ENCODE results near the gene PROSER2.

The PROSER2 gene

DNA sequence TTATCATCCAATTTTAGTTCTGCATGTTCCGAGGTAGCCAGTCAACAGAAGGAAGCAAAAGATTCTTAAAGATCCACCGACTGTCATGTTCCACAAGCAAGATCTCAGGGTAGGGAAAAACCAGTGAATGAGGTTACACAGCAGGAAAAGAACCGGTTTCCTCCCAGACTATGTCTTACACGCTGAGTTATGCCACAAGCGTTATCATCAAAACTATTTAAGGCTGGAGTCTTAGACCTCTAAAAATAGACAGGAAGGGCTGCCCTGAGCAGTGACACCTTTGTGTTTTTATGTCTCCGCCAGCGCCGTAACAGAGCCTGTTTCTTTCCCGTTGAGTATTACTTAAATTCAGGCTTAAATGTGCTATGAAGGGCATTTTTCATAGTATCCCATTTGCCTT, 48.3 kb downstream of the PROSER2 start:
- TF ChIP-seq POLR2A (IDR thresholded peaks at IDR 0.05; ENCODE audit: low read depth, low read length) (no peak), TAF1 (IDR thresholded peaks at IDR 0.05; ENCODE audit: borderline replicate concordance, low read depth, low read length) (no peak), POLR2AphosphoS5 (IDR thresholded peaks at IDR 0.05; ENCODE audit: low read depth, low read length) (no peak)
- FAIRE-seq, result no peak

DNA sequence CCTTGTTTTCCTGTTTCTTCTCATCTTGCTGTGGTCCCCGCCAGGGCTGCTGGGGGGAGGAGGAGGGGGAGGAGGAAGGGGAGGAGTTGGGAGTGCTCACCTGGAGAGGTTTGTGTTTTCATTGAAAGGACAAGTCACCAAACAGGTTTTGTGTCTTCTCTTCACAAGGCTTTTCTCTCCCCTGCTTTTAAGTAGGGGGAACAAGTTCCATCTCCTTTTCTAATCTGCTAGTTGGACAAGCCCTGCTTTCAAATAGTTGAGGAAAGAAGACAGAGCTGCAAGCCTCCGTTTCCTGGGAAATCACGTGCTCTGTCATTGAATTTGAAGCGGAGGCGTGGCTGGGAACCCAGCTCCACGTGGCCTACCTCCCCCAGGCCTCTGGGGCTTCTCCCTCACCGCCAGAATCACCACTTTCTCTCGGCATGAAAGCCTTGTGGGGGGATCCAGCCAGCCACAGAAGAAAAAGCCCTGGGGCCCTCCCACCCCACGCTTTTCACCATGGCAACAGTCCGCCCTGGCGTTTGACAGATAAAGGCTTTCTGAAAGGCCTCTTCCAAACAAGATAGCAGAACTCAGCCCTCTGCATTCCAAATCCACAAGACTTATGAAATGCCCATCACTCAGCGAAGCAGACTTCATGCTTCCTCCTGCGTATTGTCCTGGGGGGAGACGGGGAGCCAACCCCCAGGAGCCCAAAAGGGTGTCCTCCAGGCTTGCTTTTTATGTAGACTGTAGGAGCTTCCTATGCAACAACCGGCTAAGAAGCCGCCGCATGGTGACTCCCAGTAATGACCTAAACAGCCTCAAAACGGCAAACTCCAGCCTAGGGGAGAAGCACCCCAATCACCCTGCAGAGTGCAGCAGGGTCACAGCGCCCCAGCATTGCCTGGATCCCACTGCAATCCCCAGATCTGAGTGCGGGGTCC, 51.7 kb downstream of the PROSER2 start:
- DNase-seq (ENCODE audit: insufficient read length) (no peak), FAIRE-seq (no peak)

More for the DNA sequence above, 48.3 kb downstream of the PROSER2 start:
- no peak for DNase-seq (ENCODE audit: insufficient read length)

DNA sequence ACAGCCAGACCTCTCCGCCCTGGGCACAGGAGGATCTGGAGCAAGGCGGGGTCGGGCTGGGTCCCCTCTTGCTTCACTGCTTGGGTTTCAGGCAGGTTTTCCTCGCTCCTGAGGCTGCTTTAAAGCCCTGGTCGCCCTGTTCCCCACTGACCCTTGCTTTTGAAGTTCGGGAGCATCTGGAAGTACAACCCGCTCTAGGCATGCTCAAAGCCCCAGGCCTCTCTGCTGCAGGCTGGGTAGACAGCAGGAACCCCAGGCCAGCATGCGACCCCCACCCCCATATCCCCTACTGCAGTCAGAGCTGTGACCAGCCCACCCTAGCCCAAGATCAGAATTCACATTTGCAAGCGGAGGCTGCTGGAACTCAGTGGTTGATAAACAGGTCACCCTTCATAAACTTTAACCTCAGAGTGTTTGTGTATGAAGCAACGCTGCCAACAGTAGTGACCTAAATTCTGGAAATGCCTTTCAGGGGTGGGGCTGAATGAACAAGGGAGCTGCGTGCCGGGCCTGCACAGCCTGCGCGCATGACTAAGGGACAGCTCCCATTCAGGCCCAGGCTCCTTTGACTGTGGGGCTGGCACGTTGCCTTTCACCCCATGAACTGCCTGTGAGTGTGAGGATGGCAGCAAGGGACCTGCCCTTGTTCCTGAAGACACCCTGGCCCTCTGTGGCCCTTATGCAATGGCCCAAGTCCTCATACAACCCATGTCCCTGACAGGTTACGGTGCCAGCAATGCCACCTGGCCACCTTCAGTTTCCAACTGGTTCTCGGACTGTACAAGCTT, 52.5 kb downstream of the PROSER2 start:
- no peak for TF ChIP-seq TAF1 (IDR thresholded peaks at IDR 0.05; ENCODE audit: borderline replicate concordance, low read depth, low read length)
- TF ChIP-seq POLR2A (IDR thresholded peaks at IDR 0.05; ENCODE audit: low read depth, low read length), result no peak
- TF ChIP-seq POLR2AphosphoS5 (IDR thresholded peaks at IDR 0.05; ENCODE audit: low read depth, low read length), result no peak
- DNase-seq (ENCODE audit: insufficient read length) (no peak), FAIRE-seq (no peak)

More for the DNA sequence above, 51.7 kb downstream of the PROSER2 start:
- TF ChIP-seq TAF1 (IDR thresholded peaks at IDR 0.05; ENCODE audit: borderline replicate concordance, low read depth, low read length), result no peak

DNA sequence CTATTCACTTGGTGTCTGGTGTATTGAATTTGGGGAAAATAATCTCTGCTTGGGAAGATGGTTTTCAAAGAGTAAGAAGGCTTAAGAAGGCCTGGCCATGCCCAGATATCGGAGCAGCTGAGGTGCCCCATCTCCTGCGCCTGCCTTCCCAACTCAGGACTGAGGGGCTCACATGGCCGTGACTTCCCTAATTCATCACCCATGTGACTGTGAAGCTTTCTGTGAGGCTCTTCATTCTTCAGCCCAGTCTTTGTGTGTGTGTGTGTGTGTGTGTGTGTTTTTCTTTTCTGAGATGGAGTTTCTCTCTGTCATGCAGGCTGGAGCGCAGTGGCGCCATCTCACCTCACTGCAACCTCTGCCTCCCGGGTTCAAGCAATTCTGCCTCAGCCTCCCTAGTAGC, 53.2 kb downstream of the PROSER2 start:
- DNase-seq (ENCODE audit: insufficient read length) (no peak), FAIRE-seq (no peak)
- TF ChIP-seq TAF1 (IDR thresholded peaks at IDR 0.05; ENCODE audit: borderline replicate concordance, low read depth, low read length), result no peak
- TF ChIP-seq POLR2AphosphoS5 (IDR thresholded peaks at IDR 0.05; ENCODE audit: low read depth, low read length), result no peak
- TF ChIP-seq POLR2A (IDR thresholded peaks at IDR 0.05; ENCODE audit: low read depth, low read length), result no peak

DNA sequence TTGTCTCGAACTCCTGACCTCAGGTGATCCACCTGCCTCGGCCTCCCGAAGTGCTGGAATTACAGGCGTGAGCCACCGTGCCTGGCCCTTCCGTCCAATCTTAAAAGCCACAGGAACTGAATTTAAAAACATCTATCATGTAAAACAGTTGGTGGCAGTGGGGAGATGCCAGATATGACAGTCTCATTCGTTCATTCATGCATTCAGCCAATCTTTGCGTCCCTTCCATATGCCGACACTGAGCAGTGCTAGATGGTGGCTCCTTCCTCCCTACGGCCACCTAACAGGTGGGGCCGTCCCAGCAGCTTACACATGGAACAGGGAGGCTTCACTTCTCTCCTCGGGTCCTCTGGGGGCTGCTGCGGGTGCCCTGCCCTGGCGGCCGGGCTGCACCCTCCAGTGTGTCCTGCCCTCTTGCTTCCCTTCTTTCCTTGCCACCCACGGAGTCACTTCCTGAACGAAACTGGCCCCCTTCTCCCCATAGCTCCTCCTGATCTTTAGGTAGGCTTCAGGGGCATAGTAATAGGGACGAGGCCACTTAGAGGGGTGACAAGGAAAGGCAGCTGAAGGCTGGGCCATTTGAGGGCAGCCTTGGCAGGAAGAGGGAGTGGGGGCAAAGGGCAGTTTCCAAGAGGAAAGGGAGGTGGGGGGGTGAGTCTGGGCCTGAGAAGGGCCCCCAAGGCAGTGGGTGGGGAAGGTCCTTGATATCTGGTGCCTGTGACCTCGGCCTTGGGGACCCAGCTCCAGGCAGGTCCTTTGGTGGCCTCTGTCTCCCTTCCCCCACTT, 53.8 kb downstream of the PROSER2 start:
- TF ChIP-seq POLR2AphosphoS5 (IDR thresholded peaks at IDR 0.05; ENCODE audit: low read depth, low read length) (no peak), POLR2A (IDR thresholded peaks at IDR 0.05; ENCODE audit: low read depth, low read length) (no peak), TAF1 (IDR thresholded peaks at IDR 0.05; ENCODE audit: borderline replicate concordance, low read depth, low read length) (no peak)
- no peak for FAIRE-seq

DNA sequence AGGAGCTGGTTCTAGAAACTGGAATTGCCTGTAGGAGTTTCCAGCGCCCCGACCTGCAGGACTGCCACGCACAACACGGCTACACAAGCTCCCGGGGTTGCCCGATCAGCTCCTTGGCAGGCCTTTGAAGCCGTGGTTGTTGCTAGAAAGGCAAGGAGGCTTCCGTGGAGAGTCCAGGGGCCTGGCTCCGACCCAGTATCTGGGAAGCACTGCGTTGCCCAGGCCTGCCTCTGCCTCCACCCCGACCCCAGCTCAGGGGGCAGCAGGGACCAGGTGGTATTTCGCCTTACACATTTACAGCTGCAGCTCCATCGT, 54.4 kb downstream of the PROSER2 start:
- no peak for FAIRE-seq
- no peak for DNase-seq (ENCODE audit: insufficient read length)
- no peak for TF ChIP-seq TAF1 (IDR thresholded peaks at IDR 0.05; ENCODE audit: borderline replicate concordance, low read depth, low read length)

More for the DNA sequence above, 53.8 kb downstream of the PROSER2 start:
- no peak for DNase-seq (ENCODE audit: insufficient read length)

DNA sequence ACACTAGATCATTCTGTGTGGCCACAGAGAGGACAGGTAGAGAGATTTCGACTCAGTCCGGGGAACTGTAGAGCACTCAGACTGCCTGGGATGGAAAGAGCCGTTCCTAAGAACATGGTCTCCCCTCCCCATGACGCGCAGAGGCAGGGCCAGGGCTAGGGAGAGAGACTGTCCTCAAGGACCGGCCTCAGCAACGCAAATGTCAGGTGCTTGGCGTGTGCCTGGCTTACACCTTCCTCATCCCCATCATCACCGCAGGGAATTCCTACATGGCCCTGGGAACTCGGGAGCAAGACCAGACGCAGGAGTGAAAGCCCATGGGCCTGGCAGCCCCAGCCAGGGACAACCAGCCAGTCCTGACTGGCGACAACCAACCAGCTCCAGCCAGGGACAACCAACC, 55.6 kb downstream of the PROSER2 start:
- TF ChIP-seq POLR2AphosphoS5 (IDR thresholded peaks at IDR 0.05; ENCODE audit: low read depth, low read length), result no peak
- TF ChIP-seq TAF1 (IDR thresholded peaks at IDR 0.05; ENCODE audit: borderline replicate concordance, low read depth, low read length), result no peak
- TF ChIP-seq POLR2A (IDR thresholded peaks at IDR 0.05; ENCODE audit: low read depth, low read length), result no peak
- no peak for FAIRE-seq
- no peak for DNase-seq (ENCODE audit: insufficient read length)

DNA sequence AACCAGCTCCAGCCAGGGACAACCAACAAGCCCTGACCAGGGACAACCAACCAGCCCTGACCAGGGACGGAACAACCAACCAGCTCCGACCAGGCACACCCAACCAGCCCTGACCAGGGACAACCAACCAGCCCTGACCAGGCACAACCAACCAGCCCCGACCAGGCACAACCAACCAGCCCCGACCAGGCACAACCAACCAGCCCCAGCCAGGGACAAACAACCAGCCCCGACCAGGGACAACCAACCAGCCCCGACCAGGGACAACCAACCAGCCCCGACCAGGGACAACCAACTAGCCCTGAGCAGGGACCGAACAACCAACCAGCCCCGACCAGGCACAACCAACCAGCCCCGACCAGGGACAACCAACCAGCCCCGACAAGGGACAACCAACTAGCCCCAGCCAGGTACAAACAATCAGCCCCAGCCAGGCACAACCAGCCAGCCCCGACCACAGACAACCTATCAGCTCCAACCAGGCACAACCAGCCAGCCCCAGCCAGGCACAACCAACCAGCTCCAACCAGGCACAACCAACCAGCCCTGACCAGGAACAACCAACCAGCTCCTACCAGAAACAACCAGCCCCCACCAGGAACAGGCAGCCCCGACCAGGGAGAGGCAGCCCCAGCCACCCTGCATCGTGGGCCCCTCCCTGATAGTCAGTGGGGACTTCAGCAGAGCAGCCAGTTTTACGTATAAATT, 56.4 kb downstream of the PROSER2 start:
- DNase-seq (ENCODE audit: insufficient read length), result no peak
- no peak for FAIRE-seq
- no peak for TF ChIP-seq POLR2AphosphoS5 (IDR thresholded peaks at IDR 0.05; ENCODE audit: low read depth, low read length)
- no peak for TF ChIP-seq TAF1 (IDR thresholded peaks at IDR 0.05; ENCODE audit: borderline replicate concordance, low read depth, low read length)
- no peak for TF ChIP-seq POLR2A (IDR thresholded peaks at IDR 0.05; ENCODE audit: low read depth, low read length)

DNA sequence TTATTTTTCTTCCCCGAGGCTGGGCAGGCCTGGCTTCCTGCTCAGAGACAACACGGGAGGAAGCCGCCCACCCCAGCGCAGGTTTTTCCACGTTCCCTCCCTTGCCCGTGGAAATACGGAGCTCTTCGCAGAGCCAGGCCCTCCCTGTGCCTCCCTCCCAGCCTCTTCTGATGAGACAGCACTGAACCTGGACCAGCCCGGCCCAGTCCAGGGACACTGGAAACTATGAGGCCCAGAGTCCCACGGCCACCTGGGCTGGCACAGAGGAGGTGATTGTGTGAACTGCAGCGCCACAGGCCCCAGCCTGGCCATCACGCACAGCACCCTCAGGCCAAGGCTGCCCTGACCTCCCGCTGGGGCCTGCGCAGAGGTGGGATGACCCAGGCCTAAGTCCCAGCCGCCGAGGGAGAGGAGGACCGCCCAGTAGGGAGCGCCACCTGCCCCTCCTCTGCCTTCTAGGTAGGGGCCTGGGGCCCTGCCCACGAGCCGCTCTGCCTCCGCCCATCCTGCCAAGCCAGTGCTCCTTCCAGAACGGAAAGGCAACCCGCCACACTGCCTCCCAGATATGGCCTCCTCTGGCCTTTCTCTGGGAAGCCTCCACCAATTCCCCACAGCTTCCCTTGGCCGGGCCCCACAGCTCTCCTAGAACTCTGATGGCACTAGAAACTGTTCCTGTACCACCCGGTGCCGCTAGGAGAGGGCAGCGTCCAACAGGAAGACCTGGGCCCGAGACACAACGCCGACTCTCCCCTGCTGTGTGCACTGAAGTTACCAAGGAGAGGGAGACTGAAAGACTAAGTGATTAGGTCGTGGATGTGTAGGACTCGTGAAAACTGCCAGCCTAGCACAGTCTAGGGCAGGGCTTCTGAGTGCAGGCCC, 57.2 kb downstream of the PROSER2 start:
- no peak for DNase-seq (ENCODE audit: insufficient read length)
- TF ChIP-seq TAF1 (IDR thresholded peaks at IDR 0.05; ENCODE audit: borderline replicate concordance, low read depth, low read length) (no peak), POLR2AphosphoS5 (IDR thresholded peaks at IDR 0.05; ENCODE audit: low read depth, low read length) (no peak), POLR2A (IDR thresholded peaks at IDR 0.05; ENCODE audit: low read depth, low read length) (no peak)
- no peak for FAIRE-seq

DNA sequence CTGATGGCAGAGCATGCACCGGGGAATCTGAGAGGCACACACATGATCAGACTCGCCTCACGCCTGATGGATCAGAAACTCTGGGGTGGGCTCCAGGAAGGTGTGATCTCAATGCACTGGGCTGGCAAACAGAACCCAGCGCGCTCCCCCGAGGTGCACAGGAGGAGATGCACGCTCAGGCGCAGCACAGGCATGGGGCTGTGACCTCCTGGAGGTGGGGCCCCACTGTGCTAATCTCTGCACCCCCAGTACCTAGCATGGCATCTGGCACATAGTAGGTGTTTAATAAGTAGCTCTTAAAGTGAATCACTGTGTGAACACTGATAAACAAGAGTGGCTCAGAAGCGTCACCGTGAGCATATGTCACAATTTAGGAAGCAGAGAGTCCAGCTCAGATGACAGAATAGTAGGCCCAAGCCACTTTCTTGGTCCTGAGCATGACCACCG, 57.9 kb downstream of the PROSER2 start:
- DNase-seq (ENCODE audit: insufficient read length), result no peak
- FAIRE-seq, result no peak
- TF ChIP-seq TAF1 (IDR thresholded peaks at IDR 0.05; ENCODE audit: borderline replicate concordance, low read depth, low read length) (no peak), POLR2A (IDR thresholded peaks at IDR 0.05; ENCODE audit: low read depth, low read length) (no peak), POLR2AphosphoS5 (IDR thresholded peaks at IDR 0.05; ENCODE audit: low read depth, low read length) (no peak)
